Measurements from ENCODE around the gene ZNF723.

DNA sequence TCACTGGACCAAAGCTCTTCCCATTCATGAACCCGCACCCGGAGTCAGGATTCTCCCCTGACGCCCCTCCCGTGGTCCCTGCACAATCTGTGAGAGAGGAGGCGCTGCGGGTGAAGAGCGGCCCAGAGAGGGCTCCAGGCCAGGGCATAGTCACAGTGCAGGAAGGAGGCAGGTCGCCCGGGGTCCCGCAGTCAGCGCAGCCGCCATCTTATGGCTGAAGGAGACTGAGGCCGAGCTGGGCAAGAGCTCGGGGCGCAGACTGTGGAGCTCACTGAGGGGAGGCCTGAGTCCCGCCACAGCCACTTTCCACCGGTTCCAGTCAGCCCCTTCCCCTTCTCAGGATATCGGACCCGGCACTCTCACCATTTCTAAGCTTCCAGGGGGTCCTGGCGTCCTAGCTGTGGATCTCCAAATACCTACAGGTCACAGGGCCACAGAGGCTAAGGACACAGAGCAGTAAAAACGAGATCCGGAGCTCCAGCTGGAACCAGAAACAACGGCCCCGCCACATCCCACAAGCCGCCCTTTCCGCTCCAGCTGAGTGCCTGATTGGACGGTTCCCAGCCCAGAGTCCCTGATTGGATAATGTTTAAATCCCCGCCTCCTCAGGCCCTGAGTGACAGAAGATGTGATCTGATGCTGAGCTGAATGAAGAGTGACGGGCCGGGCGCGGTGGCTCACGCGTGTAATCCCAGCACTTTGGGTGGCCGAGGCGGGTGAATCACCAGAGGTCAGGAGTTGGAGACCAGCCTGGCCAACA, 48.3 kb upstream of the ZNF723 start, which contains the start of gene ZNF99:
- TF ChIP-seq POLR2A (IDR thresholded peaks at IDR 0.05) (no peak), CTCF (IDR thresholded peaks at IDR 0.05) (no peak)

All from stomach (tissue), 4 donors.